NCI-H1436 treated with DMSO at 0.1 percent for 48 hours (cell line): ENCODE data around the gene MSMP.

Experiments
- DNase-seq: peaks from one replicate; lab custom pipeline; 2025; lab: John Stamatoyannopoulos, UW

MSMP gene, protein sequence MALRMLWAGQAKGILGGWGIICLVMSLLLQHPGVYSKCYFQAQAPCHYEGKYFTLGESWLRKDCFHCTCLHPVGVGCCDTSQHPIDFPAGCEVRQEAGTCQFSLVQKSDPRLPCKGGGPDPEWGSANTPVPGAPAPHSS

DNA sequence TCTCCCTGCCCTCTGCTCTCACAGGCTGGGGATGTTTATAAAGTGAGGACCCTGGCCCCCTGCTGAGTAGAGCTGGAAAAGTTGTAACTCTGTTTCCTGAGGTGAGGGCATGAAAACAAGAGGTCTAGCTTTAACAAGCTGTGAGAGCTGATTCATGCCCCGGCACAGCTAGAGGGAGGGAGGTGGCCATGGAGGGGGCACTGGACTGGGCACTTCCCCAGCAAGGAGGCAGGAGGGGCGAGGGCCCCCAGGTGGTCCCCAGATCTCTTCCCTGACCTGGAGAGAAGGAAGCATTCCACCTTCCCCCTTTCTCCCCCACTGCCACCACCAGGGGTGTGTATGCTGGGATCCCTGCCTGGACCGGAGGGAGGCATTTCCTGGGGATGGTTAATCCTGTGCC is at the start of gene MSMP:
Gene MSMP, minus strand, starts transcription at position 13 of the 400 bp plus-strand sequence. CDS start 147 bp downstream, outside the sequence.
- DNase-seq: no peak

DNA sequence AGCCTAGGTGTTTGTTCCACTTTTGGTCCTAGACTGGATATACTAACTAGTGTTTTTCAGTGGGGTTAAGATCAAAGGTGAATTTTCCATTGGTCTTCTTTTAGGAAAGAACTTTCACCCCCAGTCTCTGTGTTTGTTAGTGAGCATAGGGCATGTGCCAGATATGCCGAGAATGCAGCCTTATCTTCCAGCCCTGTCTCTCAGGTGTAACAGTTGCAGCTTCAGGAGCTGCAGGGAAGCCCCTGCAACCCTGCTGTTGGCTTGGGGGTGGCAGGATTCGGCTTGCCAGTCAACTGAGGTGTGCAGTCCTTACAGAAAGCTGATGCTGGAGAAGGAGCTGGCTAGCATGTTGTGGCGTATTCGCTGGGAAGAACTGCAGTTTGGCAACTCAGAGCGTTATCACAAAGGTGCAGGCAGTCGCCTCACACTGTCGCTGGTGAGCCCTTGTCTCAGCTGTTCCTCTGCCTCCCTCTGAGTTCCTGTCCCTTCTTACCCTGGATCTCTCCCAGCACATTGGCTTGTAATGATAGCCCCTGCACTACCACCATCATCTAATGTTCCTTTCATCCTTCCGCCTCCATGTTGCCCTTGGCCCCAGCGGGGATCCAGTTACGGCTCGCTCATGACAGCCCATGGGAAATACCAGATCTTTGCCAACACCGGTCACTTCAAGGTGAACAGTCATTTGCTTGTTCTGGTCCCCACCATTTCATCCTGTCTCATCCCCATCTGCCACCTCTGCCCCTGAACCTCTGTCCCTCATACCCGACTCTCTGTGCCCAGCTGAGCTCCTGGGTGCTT is 47.5 kb upstream of the MSMP start:
- no peak for DNase-seq

DNA sequence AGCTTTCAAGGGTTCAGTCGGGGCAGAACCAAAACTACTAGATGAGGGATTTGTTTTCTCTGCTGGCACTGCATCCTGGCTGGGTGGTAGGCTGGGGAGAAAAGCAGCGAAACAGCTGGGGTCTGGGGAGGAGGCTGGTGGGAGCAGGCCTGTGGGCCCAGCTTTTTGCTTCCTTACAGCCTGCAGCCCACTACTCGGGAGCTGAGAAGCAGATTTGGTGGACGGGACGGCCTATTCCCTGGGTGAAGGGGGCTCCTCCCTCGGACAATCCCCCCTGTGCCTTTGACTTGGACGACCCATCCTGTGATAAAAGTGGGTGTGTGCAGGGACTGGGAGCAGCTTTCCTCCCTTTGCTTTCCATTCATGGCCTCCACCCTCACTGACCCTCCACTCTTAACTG is 46.5 kb upstream of the MSMP start:
- DNase-seq: no peak

DNA sequence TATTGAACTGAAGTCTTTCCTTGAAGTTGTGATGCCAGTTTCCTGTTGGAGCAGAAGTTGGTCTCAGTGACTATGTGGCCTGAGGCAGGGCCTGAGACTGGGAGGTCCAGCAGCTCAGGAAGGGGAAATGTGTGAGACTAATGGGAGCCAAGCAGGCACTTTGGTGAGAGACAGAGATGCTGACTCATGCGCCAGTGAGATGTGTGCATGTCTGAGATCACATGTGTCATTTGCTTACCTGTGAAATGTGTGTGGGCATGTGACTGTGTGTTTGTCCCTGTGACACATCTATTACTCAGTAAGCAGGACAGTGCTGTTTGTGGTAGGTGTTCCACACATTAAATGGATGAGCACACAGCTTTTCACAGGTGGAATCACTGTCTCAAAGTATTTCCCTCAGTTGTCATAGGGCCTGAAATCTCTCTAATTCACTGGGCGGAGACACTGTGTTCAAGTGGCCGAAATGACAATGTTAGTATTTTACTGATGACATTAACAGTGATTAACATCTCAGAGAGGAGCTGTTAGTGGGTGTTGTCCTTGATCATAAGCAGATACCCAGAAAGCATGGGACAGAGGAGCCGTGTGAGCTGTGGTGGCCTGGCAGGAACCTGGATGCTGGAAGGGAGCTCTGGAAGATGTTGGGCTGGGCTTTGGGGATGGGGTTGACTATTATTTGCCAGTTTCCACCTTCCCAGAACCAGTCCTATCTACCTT is 44.7 kb upstream of the MSMP start:
- no peak for DNase-seq

DNA sequence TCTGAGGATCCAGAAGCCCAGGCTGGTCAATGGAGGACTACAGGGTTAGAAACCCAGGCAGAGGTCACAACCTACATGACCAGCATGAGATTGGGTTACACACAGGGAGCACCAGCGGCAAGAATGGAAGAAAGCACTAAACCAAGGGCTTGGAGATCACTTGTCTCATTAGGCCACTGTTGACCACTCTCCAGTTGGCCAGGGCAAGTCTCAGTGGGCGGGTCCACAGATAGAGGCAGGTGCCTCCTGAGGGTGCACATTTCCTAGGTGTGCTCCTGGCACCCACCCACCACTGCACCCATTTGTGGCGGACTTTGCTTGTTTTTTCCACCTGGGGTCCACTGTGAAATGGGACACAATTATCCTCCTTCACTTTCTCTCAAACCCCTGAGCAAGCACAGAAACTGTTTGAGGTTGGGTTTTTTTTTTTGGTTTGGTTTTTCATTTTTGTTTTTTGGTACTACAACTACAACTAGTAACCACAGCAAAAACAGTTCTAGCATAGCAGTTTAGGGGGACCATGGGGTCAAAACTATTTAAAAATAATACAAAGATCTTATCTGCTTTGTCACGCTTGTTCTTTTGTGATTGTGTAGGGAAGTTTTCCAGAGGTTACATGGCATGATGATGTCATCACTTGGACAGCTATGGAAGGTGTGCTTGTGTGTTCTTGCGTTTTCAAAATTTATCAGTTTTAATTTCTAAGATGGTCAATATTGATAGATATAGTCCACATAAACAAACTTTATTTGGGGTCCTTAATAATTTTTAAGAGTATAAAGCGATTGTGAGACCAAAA is 43.4 kb upstream of the MSMP start:
- no peak for DNase-seq

DNA sequence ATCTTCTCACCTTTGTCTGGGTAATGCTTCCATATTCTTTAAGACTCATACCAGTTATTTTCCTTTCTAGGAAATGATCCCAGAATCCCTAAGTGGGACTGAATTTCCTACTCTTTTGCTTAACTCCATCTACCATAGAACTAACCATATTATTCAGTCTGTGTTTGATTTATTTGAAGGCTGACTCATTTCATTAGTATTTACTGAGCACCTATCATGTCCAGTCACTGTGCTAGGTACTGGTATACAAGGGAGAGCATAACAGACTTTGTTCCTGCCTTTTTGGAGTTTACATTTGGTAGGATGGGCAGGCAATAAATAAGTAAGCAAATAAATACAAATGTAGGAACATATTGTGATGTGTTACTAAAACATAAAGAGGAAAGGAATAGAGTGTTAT is 41.6 kb upstream of the MSMP start:
- DNase-seq: no peak

DNA sequence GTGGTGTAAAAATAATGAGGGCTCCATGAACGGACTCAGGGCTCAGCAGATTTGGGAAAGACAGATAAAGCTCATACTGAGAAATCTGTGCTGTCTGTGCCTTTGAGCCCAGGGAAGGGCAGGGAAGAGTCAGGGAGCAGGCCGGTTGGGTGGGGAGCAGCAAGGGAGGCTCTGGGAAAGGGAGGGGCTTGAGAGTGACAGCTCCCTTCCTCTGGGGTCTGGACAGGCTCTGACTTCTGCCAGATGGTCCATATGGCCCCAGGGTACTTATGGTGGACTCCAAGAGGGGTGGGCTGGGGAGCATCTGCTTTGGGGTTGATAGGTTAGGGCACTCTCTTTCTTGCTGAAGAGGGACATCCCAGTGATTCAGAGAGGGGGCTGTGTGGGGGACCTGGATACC is 39.4 kb upstream of the MSMP start:
- no peak for DNase-seq

DNA sequence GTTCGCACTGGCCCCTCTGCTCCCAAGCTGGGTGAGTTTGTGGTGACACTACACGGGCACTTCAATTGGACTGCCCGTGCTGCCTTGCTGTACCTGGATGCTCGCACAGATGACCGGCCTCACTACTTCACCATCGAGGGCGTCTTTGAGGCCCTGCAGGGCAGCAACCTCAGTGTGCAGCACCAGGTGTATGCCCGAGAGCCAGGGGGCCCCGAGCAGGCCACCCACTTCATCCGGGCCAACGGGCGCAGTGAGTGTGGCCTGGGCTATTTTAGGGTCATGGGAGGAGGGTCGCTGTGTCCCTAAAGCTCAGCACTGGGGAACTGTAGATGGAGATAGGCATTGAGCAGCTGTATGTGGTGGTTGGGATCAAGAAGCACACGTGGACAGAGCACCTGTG is 38.8 kb upstream of the MSMP start:
- no peak for DNase-seq

DNA sequence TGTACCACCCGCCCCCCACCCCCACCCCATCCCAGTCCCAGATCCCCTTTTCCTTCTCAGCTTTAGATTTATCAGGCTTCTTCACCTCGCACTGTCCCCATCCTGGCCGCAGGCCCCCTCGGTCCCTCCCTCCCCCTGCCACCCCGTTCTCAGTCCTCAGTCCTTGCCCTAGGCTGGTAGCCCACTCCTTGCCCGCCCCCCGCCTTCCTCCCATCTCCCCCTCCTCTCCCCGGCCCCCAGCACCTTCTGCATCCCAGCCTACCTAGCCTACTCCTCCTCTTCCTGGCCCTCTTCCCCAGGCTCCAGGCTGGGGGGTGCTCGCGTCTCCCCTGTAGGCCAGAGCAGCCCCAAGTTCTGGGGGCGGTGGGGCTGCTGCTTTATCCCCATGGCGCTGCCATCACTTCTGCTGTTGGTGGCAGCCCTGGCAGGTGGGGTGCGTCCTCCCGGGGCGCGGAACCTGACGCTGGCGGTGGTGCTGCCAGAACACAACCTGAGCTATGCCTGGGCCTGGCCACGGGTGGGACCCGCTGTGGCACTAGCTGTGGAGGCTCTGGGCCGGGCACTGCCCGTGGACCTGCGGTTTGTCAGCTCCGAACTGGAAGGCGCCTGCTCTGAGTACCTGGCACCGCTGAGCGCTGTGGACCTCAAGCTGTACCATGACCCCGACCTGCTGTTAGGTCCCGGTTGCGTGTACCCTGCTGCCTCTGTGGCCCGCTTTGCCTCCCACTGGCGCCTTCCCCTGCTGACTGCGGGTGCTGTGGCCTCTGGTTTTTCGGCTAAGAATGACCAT is 38.1 kb upstream of the MSMP start:
- DNase-seq: no peak

DNA sequence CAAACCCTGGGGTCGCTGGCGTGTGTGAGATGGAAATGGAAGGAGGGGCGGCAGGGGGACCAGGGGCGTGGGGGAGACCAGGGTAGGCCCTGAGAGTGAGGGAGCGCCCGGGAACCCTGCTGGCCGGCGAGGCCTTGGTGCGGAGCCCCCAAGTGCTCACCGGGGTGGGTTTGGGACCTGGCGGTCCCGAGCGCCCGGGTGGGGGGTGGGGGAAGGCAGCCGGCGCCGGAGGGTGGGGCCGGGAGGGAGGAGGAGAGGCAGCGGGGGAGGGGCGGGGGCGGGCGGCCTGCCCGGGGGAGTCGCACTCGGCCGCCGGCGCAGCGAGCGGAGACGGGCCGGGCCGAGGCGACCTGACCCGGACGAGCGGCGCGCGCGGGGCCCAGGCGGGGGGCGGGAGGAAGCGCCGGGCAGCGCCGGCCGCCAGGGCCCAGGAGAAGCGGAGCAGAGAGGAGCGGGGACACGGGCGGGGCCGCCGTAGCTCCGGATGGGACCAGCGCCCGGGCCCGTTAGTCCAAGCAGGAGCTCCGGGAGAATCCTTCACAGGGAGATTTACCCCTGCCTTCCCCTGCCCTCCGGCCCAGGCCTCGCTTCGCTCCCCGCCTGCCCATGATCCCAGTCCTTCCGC is 37.3 kb upstream of the MSMP start, which contains the start of gene NPR2:
Gene NPR2, plus strand, starts transcription at position 295 of the 625 bp plus-strand sequence. CDS start 818 bp downstream, outside the sequence.
- no peak for DNase-seq

DNA sequence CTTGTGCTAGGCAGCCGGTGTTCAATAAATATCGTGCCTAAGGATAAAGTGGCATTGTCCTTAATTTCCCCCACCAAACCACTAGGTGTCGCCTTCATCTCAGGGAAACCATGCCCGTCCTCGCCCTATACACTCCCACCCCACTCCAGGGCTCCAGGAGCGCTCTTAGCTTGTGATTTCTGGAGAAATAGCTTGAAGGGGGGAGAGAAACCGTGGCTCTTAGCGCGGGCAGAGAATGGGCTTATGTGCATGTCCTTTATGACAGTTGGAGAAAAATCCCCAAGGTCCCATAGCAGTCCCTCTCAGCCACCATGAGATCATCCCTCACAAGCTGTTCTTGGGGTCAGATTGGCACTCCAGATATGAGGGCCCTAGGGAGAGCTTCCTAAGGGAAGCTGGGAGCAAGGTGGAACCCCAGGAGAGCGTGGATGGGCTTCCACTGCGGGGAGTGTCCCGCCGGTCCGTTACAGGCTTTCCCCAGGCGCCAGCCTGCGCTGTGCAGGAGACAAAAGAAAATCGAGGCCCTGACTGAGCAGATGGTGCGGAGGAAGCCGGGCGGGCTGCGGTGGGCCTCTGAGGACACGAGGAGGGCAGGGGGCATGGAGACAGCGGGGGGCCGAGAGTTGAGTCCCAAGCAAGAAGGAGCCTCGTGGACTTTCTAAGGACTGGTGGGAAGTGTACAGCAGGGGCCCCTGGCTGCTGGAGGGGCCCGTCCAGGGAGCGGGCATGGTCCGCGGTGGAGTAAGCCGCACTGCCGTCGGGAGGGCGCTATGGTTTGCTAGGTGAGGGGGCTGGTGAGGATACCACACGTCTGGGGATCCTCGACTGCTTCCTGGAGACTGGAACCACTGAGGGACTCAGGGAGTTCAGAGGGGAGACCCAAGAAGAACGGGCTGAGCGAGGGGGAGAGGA is 36.6 kb upstream of the MSMP start:
- DNase-seq: peak; percentile 35

DNA sequence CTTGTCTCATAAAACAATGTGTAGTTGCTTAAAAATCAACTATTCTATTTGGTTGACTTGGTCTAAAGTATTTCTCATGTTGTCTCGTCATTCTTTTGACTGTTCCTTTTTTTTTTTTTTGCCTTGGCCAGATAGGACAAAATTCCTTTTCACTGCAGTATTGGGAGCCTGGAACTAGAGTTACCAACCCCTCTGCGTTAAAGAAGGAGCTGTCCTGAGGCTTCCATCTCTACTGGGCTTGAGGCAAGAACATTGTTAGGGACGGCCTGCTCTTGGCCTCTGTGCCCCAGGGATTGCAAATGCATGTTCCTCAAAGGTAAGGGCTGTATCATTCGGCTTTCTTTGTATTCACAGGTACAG is 35.9 kb upstream of the MSMP start:
- no peak for DNase-seq

DNA sequence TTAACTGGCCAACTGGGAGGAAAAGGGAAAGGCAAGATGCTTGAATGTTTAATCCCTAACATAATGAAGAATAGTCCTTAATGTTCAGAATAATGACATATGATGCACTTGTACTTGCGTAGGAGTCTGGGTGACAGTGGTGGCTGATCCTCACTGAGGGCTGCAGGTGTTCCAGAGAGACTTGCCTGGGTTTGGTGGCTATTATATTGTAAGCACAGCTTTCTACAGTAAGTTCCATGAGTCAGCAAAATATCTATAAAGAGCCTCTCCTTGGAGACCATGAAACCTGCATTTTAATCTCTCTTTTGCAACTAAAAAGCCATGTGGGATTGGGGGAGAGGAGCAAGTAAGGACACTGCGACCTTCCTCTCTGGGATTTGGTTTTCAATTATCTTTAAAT is 35.5 kb upstream of the MSMP start:
- DNase-seq: no peak

DNA sequence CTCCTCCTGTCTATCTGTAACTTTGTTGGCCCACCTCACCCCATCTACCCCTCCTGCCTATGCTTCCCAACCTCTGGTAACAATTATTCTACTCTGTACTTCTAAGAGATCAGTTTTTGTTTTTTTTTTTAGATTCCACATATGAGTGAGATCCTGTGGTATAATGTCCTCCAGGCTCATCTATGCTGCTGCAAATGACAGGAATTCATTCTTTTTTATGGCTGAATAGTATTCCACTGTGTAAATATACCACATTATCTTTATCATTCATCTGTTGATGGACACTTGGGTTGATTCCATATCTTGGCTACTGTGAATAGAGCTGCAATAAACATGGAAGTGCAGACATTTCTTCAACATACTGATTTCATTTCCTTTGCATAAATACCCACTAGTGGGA is 29.3 kb upstream of the MSMP start:
- no peak for DNase-seq

DNA sequence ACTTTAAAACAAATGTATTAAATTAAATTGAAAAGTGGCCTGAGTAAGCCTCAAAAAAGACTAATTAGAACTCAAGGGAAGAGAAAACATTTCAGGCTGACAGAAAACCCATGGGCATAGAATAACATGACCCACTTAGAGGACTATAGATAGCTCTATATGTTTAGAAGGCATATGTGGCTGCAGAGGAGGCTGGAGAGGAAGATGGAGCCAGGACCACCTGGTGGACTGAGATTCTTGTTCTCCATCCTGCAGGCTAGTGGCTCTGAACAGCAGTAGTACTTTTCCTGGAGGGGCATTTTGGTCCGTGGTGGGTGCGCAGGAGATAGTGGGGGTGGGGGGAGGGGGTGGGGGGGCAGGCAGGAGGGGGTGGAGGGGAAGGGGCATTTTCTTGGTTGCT is 27.0 kb upstream of the MSMP start:
- no peak for DNase-seq

DNA sequence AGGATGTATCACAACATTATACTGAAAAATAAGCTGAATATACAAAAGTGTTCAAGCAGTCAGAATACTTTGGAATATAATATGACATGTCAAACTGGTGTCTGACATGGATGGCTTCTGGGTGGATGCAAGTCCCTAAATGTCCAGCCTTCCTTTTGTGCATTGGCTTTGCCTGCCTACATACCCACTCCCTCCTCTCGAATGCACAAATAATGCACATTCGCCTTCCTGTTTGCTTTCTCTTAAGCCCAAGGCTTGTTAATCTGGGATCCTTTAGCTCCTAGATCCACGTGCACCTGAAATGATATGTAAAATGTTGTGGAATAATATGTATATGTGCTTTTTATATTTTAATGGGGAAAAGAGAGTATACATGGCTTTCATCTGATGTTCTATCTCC is 24.4 kb upstream of the MSMP start:
- DNase-seq: no peak

DNA sequence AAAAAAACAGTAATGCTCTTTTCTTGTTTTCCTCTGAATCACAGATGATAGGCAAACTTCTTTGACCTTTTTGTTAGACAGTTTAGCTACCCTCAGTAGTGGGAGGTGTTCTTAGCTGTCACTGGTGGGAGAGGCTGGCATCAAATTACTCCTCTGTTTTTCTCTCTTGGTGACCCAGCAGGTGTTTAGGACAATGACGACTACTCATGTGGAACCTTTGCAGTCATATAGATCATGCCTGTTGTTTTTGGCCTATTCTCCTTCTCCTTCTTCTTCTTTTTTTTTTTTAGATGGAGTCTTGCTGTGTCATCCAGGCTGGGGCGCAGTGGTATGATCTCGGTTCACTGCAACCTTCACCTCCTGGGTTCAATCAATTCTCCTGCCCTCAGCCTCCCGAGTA is 21.9 kb upstream of the MSMP start:
- peak; percentile 62 for DNase-seq

DNA sequence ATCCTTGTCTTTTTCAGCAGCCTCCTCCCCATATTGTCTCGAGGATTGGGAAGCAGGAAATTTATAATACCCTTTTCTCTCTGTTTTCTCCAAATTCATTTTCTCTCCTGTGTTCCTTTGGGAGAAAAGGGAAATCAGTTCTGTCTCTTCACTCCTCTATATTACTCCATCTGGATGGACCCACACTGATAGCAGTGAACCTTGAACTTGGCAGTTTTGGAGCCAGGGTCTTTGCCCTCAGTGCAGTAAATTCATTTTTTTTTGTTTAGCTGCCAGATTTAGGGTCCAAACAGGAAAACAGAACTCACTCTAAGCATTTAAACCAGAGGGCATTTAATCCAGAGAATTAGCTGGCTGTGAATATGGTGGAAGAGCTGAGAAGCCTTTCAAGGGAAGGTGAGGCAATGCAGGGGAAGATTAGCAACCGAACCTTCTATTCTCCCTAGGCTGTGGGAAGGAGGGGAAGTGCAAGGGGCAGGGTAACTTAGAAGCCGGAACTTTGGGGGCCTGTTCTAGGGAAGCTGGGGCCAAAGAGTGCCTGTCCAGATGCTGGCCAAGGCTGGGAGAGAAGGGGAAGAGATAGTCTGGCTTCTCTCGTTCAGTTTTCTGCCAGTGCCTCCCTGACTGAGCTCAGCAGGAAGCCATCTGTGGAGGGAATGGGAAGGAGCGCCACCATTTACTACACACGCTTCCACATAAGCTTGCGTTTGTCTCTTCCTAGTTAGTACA is 21.0 kb upstream of the MSMP start:
- no peak for DNase-seq

DNA sequence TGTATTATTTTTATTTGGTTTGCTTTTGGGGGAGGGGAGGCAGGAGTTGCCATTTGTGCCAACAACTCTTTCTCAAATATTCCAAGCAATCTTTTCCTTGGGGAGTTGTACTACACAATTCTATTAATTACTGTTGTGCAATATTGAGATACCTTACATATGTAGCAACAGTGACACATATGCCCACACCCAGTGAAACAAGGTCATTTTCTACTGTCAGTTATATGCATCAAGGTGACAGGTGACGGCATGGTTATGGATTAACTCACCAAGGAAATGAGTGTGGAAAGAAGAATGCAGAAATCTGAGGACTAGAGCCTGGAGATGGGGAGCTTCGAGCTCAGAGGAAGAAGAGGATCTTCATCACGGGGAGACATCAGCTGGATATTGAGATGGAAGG is 17.9 kb upstream of the MSMP start:
- DNase-seq: no peak
